K562 (cell line): ENCODE results near the gene NR2F2. TPM values are rescaled to one million over a fixed set of nuclear protein-coding genes. Genes with fewer than 3 reads are reported as not detected.
A peak's percentile ranks its signal among the peaks of the same experiment; 100 is the strongest.

Experiments
- ATAC-seq: fragments of 200-7000 bp; cut with Tn5 transposase; 3 replicates; pipeline ENCODE4 v1.9.1; 2020; ENCODE audit warnings: moderate library complexity
- BruUV-seq: library from RNA; stranded (reverse); fragments of 400-500 nt; replicated peaks from 2 replicates; lab custom pipeline; 2021; lab: Mats Ljungman, UMichigan
- CTCF ChIA-PET: fragments of 300-600 bp; formaldehyde crosslinking; extraction: SDS; loops from one replicate; lab custom pipeline; 2021; ENCODE audit warnings: low intra/inter-chr PET ratio; lab: Yijun Ruan, JAX
- POLR2A ChIA-PET: fragments of 300-600, 350-650 bp; sonication (Branson Sonifier 250); formaldehyde crosslinking; extraction: SDS; loops from one replicate; lab custom pipeline; 2021; ENCODE audit warnings: antibody characterized with exemption, inconsistent platforms; lab: Yijun Ruan, JAX
- DNase-seq, 4 experiments: peaks; one replicate each; pipeline versions ENCODE4 v3.0.0 to v3.0.0-alpha.2; 2011 to 2018; ENCODE audit warnings: low spot score in 3 of 4, mixed read lengths in 3 of 4; ENCODE audit errors: extremely low read depth in 1 of 4
- FAIRE-seq: peaks from 2 replicates; lab custom pipeline; 2011; peaks lifted over from hg19 to GRCh38; lab: Jason Lieb, UNC
- H2AFZ ChIP-seq: 2 replicates; pipeline ENCODE4 v1.6.0; 2011; ENCODE audit warnings: low read depth, low read length, control low read depth, inconsistent platforms
- H3K27ac ChIP-seq: fragments of 200-600 bp; 3 replicates; pipeline ENCODE4 v1.8.0; 2011; ENCODE audit warnings: low read depth, mild to moderate bottlenecking, control low read depth, inconsistent platforms, low read length, moderate library complexity, mixed read lengths; ENCODE audit errors: extremely low read depth
- H3K27me3 ChIP-seq, 2 experiments: fragments of 300-600 bp in 1 of 2; 2 replicates in 1 of 2; 3 replicates in 1 of 2; pipeline versions ENCODE4 v1.6.0 to v1.8.0; 2011; ENCODE audit warnings: inconsistent platforms in 2 of 2, low read length in 2 of 2, mild to moderate bottlenecking in 1 of 2, mixed read lengths in 1 of 2, moderate library complexity in 1 of 2; ENCODE audit not compliant: control insufficient read depth in 2 of 2, insufficient read depth in 2 of 2
- H3K36me3 ChIP-seq: fragments of 300-600 bp; 3 replicates; pipeline ENCODE4 v1.8.0; 2011; ENCODE audit warnings: mild to moderate bottlenecking, low read length, inconsistent platforms; ENCODE audit not compliant: control insufficient read depth, insufficient read depth
- H3K4me1 ChIP-seq, 2 experiments: fragments of 200-600 bp in 1 of 2; replicated peaks in 1 of 2; 2 replicates in 1 of 2; 3 replicates in 1 of 2; pipeline versions ENCODE4 v1.5.1 to v1.8.0; 2011; ENCODE audit warnings: inconsistent platforms in 2 of 2, low read length in 2 of 2, mild to moderate bottlenecking in 1 of 2, mixed read lengths in 1 of 2, moderate library complexity in 1 of 2; ENCODE audit not compliant: control insufficient read depth in 2 of 2, insufficient read depth in 2 of 2
- H3K4me2 ChIP-seq: 2 replicates; pipeline ENCODE4 v1.6.1; 2011; ENCODE audit warnings: low read length, control low read depth, inconsistent platforms, mixed read lengths; ENCODE audit not compliant: insufficient read depth
- H3K4me3 ChIP-seq: fragments of 200-600 bp; sonication (generic), shearing (Covaris generic); 2 replicates; pipeline ENCODE4 v1.5.1; 2016; ENCODE audit warnings: control low read depth, inconsistent platforms
- H3K79me2 ChIP-seq: fragments of 200-600 bp; 3 replicates; pipeline ENCODE4 v1.8.0; 2011; ENCODE audit warnings: low read length, inconsistent platforms; ENCODE audit not compliant: control insufficient read depth, insufficient read depth
- H3K9ac ChIP-seq, 2 experiments: 2 replicates each; pipeline versions ENCODE4 v1.6.0 to v1.6.1; 2011; ENCODE audit warnings: low read depth in 2 of 2, low read length in 2 of 2, control low read depth in 1 of 2, inconsistent platforms in 1 of 2, mild to moderate bottlenecking in 1 of 2, mixed read lengths in 1 of 2; ENCODE audit not compliant: insufficient read depth in 1 of 2
- H3K9me1 ChIP-seq: one replicate; pipeline ENCODE4 v1.6.0; 2011; ENCODE audit warnings: inconsistent platforms, mild to moderate bottlenecking, low read length, moderate library complexity; ENCODE audit not compliant: control insufficient read depth, insufficient read depth
- H3K9me3 ChIP-seq: replicated peaks from 2 replicates; pipeline ENCODE4 v1.5.1; 2011; ENCODE audit warnings: low read depth, low read length, inconsistent platforms; ENCODE audit not compliant: control insufficient read depth, insufficient read depth
- H4K20me1 ChIP-seq: replicated peaks from 2 replicates; pipeline ENCODE4 v1.6.1; 2011; ENCODE audit warnings: low read length, inconsistent platforms, mixed read lengths; ENCODE audit not compliant: control insufficient read depth, insufficient read depth
- CEBPG ChIP-seq, 3 experiments: fragments of 200-800 bp in 1 of 3; sonication (Bioruptor generic) in 1 of 3; sonication (generic) in 1 of 3; formaldehyde crosslinking in 1 of 3; IDR thresholded peaks in 2 of 3; conservative IDR thresholded peaks in 1 of 3; 2 replicates each; pipeline versions ENCODE4 v1.6.1 to v1.8.0; 2016 to 2022; ENCODE audit warnings: missing compliant biosample characterization in 2 of 3, missing genetic modification characterization in 2 of 3, mild to moderate bottlenecking in 1 of 3, missing genetic modification reagents in 1 of 3
- CHD1 ChIP-seq: fragments of 200-600 bp; sonication (generic); IDR thresholded peaks from one replicate; pipeline ENCODE4 v1.6.1; 2012; ENCODE audit warnings: mild to moderate bottlenecking, moderate library complexity, low read length, inconsistent platforms
- KHSRP ChIP-seq: fragments of 450-650 bp; IDR thresholded peaks from 2 replicates; pipeline ENCODE4 v1.6.1; 2017
- MNT ChIP-seq, 2 experiments: fragments of 450-650 bp; conservative IDR thresholded peaks; 2 replicates each; pipeline ENCODE4 v1.6.1; 2017; ENCODE audit warnings: mild to moderate bottlenecking in 2 of 2, moderate library complexity in 2 of 2
- POLR2A ChIP-seq: fragments of 450-650 bp; conservative IDR thresholded peaks from 2 replicates; pipeline ENCODE4 v1.6.1; 2016
- RBBP5 ChIP-seq: fragments of 200-600 bp; sonication (generic); IDR thresholded peaks from 2 replicates; pipeline ENCODE4 v1.6.1; 2012; ENCODE audit warnings: borderline replicate concordance, mild to moderate bottlenecking, low read length, control low read depth, inconsistent platforms; ENCODE audit not compliant: insufficient read depth, poor library complexity, severe bottlenecking
- ZNF584 ChIP-seq: fragments of 200-800 bp; sonication (Bioruptor generic); IDR thresholded peaks from 2 replicates; pipeline ENCODE4 v1.6.1; 2016; ENCODE audit warnings: low read depth, mild to moderate bottlenecking, missing genetic modification characterization, missing compliant biosample characterization
- WGBS: fragments of 100-300 bp; shearing (Covaris generic); methylation state at CpG from one replicate; pipeline ENCODE4 v1.1.6; 2016; ENCODE audit warnings: low coverage, mixed read lengths; ENCODE audit not compliant: insufficient coverage; ENCODE audit errors: missing lambda C conversion rate; 5-methylcytosine and 5-hydroxymethylcytosine counted together
- in situ Hi-C: fragments of 300-500 bp; cut with MboI; formaldehyde crosslinking; loops from 4 replicates; pipeline ENCODE4 v1.15.0; 2018; ENCODE audit warnings: inconsistent platforms, mixed read lengths
- intact Hi-C: fragments of 100-400 bp; cut with micrococcal nuclease; formaldehyde crosslinking; loops from 2 replicates; pipeline ENCODE4 v1.14.2; 2022
- polyA plus RNA-seq, 8 experiments: library from polyadenylated mRNA; depleted of rRNA in 4 of 8; stranded (reverse) in 5 of 8; unstranded in 3 of 8; fragments of >200 nt; fragmentation: Nextera tagmentation in 2 of 8; fragmentation: Illumina TruSeq in 1 of 8; extraction: Ambion mirVana in 2 of 8; extraction: Trizol in 1 of 8; gene quantifications; 2 replicates each; pipeline versions ENCODE4 v1.2.1 to v1.2.3, GENCODE V29; 2011 to 2014; ENCODE audit warnings: inconsistent platforms in 1 of 8, missing spikeins in 1 of 8
- total RNA-seq, 7 experiments: library from RNA; depleted of rRNA in 6 of 7; stranded (reverse); fragments of >200 nt in 6 of 7; fragmentation: Illumina TruSeq in 2 of 7; extraction: Trizol in 2 of 7; gene quantifications; 2 replicates each; pipeline versions ENCODE4 v1.2.1 to v1.2.3, GENCODE V29; 2011 to 2021; ENCODE audit warnings: low replicate concordance in 1 of 7
- TF ChIP-seq, protein P1 (sequence below): sonication (generic); formaldehyde crosslinking; IDR thresholded peaks from 2 replicates; pipeline ENCODE4 v1.8.1; 2023; ENCODE audit warnings: missing genetic modification reagents, mild to moderate bottlenecking, borderline replicate concordance

The NR2F2 gene
- total and polyA plus RNA-seq, 9 of the 15 experiments (the other 6 are each of a cell fraction or from before 2014, with no cell fraction given), result 6.0 to 51.8 (median 11.1) TPM

DNA sequence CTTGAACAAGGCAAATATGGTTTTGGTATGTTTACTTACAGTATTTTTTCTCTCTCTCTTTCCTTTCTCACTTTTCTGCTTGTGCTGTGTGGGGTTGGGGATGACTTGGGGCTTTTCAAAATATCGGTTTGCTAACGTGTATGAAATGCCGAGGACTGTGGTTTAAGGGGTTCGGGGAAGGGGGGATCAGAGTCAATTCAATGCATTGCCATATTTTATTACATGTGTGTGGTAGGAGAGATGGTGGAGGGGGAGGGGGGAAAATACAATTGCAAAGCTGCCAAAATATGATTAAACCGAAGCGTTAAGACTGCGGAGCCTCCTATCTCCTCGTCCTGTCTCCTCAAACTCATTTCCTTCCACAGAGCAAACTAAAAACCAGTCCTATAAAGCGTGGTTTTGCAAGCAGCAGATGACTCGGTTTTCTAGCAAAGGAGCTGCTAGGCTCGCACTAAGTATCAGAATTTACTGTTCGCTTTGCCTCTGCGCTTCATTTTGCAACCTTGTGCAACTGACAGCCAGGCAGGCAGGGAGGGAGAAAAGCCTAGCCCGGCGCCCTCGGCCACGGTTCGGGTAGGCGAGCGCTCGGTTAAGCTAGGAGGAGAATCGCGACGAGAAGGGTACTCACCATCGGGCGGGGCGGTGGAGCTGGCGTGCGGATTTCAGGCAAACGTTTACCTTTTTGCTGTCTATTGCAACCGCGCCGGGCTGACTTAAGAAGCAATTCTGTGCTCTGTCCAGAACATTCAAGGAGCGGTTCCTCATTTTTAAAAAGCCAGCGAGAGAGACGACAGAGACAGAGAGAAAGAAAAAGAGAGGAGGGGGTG is 4.0 kb upstream of the NR2F2 start:
- FAIRE-seq (peak; percentile 80), ATAC-seq (peak; percentile 64), DNase-seq (peak; percentile 42 to 71 (median 52))
- peaks cover 4% of the 10 kb centered on the region; the same call in 1 of the 2 replicates for H3K9me3 ChIP-seq
- ChIA-PET POLR2A (interaction anchor here (0.6 to 1.9 kb wide), 16 partner anchors 9 to 639 kb away, joined by 3 to 11 read pairs (median 4); no protein-coding TSS in a partner anchor), CTCF (interaction anchor here (1.2 kb wide), 1 partner anchor 136 kb away, joined by 3 read pairs; no protein-coding TSS in a partner anchor)
- BruUV-seq, result TSS peak; percentile 62
- no peaks in the 10 kb centered on the region for H4K20me1 ChIP-seq
- under 1% methylated on average over 36 of the region's 36 CpGs for WGBS
- peak overlapping the region; percentile 91 for H3K9ac ChIP-seq
- H3K4me3 ChIP-seq, result peak overlapping the region; percentile 72
- H3K36me3 ChIP-seq, result peaks cover 4% of the 10 kb centered on the region; the same call in 1 of the 3 replicates
- H3K4me2 ChIP-seq, result peak overlapping the region; percentile 93
- peaks cover 17 to 20% of the 10 kb centered on the region in 2 experiments; a peak in 4 of 5 replicates for H3K4me1 ChIP-seq
- no peaks in the 10 kb centered on the region for H3K27me3 ChIP-seq
- intact Hi-C loops, result loop anchor here (1.0 to 10.0 kb wide), 11 partner anchors 30 to 1652 kb away; no protein-coding TSS in a partner anchor
- H2AFZ ChIP-seq, result peak overlapping the region; percentile 94
- in situ Hi-C loops, result loop anchor here (25.0 kb wide), 1 partner anchor 911 kb away; no protein-coding TSS in a partner anchor
- H3K79me2 ChIP-seq, result peaks cover 60% of the 10 kb centered on the region
- peak overlapping the region; percentile 86 for H3K27ac ChIP-seq
- no peaks in the 10 kb centered on the region for H3K9me1 ChIP-seq
- no peak for TF ChIP-seq KHSRP
- TF ChIP-seq RBBP5, result peak; percentile 69
- no peak for TF ChIP-seq ZNF584 (CRISPR knock-in tag)
- TF ChIP-seq, protein P1, sequence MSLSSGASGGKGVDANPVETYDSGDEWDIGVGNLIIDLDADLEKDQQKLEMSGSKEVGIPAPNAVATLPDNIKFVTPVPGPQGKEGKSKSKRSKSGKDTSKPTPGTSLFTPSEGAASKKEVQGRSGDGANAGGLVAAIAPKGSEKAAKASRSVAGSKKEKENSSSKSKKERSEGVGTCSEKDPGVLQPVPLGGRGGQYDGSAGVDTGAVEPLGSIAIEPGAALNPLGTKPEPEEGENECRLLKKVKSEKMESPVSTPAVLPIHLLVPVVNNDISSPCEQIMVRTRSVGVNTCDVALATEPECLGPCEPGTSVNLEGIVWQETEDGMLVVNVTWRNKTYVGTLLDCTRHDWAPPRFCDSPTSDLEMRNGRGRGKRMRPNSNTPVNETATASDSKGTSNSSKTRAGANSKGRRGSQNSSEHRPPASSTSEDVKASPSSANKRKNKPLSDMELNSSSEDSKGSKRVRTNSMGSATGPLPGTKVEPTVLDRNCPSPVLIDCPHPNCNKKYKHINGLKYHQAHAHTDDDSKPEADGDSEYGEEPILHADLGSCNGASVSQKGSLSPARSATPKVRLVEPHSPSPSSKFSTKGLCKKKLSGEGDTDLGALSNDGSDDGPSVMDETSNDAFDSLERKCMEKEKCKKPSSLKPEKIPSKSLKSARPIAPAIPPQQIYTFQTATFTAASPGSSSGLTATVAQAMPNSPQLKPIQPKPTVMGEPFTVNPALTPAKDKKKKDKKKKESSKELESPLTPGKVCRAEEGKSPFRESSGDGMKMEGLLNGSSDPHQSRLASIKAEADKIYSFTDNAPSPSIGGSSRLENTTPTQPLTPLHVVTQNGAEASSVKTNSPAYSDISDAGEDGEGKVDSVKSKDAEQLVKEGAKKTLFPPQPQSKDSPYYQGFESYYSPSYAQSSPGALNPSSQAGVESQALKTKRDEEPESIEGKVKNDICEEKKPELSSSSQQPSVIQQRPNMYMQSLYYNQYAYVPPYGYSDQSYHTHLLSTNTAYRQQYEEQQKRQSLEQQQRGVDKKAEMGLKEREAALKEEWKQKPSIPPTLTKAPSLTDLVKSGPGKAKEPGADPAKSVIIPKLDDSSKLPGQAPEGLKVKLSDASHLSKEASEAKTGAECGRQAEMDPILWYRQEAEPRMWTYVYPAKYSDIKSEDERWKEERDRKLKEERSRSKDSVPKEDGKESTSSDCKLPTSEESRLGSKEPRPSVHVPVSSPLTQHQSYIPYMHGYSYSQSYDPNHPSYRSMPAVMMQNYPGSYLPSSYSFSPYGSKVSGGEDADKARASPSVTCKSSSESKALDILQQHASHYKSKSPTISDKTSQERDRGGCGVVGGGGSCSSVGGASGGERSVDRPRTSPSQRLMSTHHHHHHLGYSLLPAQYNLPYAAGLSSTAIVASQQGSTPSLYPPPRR (CRISPR knock-in tag), result no peak
- peak; percentile 50 for TF ChIP-seq POLR2A
- peak; percentile 41 for TF ChIP-seq CHD1
- TF ChIP-seq MNT (conservative IDR thresholded peaks at IDR 0.05), result 0 out of 4 replicates have a peak, but pooled peaks of 1 of the 2 experiments have one; percentile 16
- TF ChIP-seq CEBPG (CRISPR knock-in tag; IDR thresholded peaks at IDR 0.05), result peak; percentile 74
- peak in 1 of 2 experiments; percentile 43; a peak in 3 of 4 replicates for TF ChIP-seq CEBPG (tag; conservative IDR thresholded peaks at IDR 0.05 in 1 of 2, IDR thresholded peaks at IDR 0.05 in 1 of 2)
